Measurements from ENCODE around the gene AIRE.

AIRE gene

DNA sequence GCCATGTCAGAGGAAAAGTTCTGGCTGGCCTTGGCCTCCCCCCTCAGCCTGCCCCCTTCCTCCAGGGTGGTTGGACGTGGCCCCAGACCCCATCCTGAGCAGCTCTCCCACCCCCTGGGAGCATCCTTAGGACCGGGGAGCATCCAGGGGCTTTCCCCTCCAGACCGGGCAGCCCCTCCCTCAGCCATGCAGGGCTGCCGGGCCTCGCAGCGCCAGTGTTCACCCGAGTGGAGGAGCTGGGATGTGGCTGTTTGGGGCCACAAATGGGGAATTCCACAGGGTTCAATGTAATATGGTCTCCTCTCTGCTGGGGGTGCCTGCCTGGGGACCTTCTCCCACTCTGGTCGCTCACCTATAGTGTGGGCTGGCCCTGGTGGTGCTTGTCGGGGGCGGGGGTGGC, 10.0 kb downstream of the AIRE start:
- H3K4me3 ChIP-seq (ENCODE audit: low read length): no peak overlapping the region
- TF ChIP-seq CTCF (conservative IDR thresholded peaks at IDR 0.05; ENCODE audit: low read depth, low read length): no peak
- no peak for DNase-seq (ENCODE audit: low read depth)

DNA sequence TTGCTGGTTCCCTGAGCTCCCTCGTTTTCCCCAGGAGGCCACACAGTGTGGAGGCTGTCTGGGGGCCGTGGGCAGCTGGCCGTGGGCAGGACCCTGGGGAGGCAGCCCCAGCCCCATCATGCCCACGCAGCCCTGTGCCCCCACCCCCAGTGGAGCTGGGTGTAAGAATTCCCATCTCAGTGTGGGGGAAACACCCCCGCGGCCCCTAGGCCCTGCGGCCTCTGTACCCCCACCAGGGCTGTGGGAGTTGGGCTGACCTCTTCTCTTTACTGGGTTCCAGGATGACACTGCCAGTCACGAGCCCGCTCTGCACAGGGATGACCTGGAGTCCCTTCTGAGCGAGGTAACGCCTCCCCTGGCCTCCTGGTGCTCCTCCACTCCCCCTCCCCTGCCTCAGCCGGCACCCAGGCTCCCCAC, 10.4 kb downstream of the AIRE start:
- TF ChIP-seq CTCF (conservative IDR thresholded peaks at IDR 0.05; ENCODE audit: low read depth, low read length): no peak
- DNase-seq (ENCODE audit: low read depth): no peak
- no peak overlapping the region for H3K4me3 ChIP-seq (ENCODE audit: low read length)

- no peak for TF ChIP-seq CTCF (conservative IDR thresholded peaks at IDR 0.05; ENCODE audit: low read depth, low read length)
- DNase-seq (ENCODE audit: low read depth): no peak
- H3K4me3 ChIP-seq (ENCODE audit: low read length): no peak overlapping the region
Observed at GRCh38 chr21:44296916-44297315, 11.2 kb downstream of the AIRE start.

DNA sequence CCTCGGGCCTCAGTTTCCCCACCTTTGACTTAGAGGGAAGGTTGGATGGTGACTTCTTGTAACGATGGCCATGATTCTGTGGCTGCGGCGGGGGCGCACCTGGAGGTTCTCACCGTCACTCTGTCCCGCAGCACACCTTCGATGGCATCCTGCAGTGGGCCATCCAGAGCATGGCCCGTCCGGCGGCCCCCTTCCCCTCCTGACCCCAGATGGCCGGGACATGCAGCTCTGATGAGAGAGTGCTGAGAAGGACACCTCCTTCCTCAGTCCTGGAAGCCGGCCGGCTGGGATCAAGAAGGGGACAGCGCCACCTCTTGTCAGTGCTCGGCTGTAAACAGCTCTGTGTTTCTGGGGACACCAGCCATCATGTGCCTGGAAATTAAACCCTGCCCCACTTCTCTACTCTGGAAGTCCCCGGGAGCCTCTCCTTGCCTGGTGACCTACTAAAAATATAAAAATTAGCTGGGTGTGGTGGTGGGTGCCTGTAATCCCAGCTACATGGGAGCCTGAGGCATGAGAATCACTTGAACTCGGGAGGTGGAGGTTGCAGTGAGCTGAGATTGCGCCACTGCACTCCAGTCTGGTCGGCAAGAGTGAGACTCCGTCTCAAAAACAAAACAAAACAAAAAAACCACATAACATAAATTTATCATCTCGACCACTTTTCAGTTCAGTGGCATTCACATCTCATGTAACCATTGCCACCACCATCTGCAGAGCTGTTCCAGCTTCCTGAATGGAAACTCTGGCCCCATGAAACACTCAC, 12.0 kb downstream of the AIRE start:
- no peak for DNase-seq (ENCODE audit: low read depth)
- TF ChIP-seq CTCF (conservative IDR thresholded peaks at IDR 0.05; ENCODE audit: low read depth, low read length): peak; percentile 87
- H3K4me3 ChIP-seq (ENCODE audit: low read length): no peak overlapping the region

GRCh38 chr21:44298301-44298700, 12.6 kb downstream of the AIRE start:
- DNase-seq (ENCODE audit: low read depth): no peak
- H3K4me3 ChIP-seq (ENCODE audit: low read length): no peak overlapping the region
- TF ChIP-seq CTCF (conservative IDR thresholded peaks at IDR 0.05; ENCODE audit: low read depth, low read length): peak; percentile 18

DNA sequence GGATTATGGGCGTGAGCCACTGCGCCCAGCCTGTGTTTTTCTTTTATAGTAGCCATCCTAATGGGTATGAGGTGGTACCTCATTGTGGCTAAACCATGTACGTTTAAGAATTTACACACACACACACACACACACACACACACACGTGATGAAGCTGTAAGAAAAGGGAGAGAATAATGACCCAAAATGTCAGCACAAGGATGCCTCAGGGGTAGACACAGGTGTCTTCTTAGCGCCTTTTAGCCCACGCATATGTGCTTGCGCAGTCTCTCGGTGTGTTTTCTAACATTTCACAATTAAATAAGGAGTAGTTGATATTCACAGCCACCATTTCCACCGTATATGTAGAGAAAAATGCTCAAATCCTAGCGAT, 13.4 kb downstream of the AIRE start:
- no peak for TF ChIP-seq CTCF (conservative IDR thresholded peaks at IDR 0.05; ENCODE audit: low read depth, low read length)
- H3K4me3 ChIP-seq (ENCODE audit: low read length): peak overlapping the region; percentile 52
- DNase-seq (ENCODE audit: low read depth): no peak

Measured in retinal pigment epithelial cell (primary cell).